Stimulated activated CD8-positive, alpha-beta memory T cell treated with anti-CD3 and anti-CD28 coated beads, Interleukin-7, amount 100 ng/mL, for 48 hours (primary cell): ENCODE data around the gene TMEM143.

Experiments used
- DNase-seq, 2 donors: peaks; one replicate each; pipeline ENCODE4 v3.0.0-alpha.2; 2020; ENCODE audit warnings: low read depth in 1 of 2; ENCODE audit errors: extremely low read depth in 1 of 2

TMEM143 gene

DNA sequence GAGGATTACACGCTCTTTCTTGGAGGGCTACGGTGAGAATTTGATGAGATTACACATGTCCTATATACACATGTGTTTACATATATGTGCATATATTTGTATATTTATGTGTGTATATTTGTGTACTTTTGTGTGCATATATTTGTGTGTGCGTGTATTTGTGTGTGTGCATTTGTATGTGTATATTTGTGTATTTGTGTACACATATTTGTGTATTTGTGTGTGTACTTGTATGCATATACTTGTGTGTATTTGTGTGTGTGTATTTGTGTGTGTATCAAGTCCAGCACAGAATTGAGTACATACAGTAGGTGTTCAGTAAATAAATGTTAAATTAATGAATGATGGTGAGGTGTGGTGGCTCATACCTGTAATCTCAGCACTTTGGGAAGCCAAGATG, 1.8 kb downstream of the TMEM143 start:
- no peak for DNase-seq

DNA sequence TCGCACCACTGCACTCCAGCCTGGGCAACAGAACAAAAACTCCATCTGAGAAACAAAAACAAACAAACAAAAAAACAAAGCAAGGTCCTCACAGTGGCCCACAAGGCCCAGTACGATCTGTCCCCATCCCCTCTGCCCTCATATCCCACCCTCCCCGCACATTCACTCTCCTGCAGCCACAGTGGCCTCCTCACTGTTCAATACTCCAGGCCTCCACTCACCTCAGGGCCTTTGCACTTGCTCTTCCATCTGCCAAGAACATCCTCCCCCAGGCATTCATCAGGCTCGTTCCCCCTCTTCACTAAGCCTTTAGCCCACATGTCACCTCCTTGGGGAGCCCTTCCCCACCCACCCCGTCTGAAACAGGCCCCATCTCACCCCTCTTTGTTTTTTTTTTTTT, 4.6 kb downstream of the TMEM143 start:
- DNase-seq: no peak

DNA sequence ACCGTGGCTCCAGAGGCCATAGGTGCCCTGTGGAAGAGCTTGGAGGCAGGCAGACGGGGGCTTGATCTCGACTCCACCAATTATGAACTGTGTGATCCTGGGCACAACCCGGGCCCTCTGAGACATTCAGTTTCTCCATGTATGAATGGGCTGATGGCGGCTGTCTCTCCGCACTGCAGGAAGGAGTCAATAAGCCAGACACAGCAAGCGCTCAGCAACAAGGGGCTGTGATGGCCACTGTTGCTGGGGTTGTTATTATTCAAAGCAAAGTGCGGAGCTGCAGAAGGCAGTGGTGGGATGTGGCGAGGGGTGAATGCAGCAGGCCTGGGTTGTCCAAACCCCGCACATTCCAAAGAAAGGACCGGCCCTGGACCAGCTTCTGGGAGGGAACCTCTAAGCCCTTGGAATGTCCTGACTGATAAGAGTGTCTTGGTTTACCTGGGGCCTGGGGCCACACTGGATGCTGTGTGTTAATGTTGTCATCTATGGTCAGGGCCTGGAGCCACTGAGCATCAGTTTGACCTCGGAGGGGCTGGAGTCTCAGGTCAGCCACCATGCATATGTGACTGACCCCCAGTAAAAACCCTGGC, 8.3 kb downstream of the TMEM143 start:
- DNase-seq: no peak

DNA sequence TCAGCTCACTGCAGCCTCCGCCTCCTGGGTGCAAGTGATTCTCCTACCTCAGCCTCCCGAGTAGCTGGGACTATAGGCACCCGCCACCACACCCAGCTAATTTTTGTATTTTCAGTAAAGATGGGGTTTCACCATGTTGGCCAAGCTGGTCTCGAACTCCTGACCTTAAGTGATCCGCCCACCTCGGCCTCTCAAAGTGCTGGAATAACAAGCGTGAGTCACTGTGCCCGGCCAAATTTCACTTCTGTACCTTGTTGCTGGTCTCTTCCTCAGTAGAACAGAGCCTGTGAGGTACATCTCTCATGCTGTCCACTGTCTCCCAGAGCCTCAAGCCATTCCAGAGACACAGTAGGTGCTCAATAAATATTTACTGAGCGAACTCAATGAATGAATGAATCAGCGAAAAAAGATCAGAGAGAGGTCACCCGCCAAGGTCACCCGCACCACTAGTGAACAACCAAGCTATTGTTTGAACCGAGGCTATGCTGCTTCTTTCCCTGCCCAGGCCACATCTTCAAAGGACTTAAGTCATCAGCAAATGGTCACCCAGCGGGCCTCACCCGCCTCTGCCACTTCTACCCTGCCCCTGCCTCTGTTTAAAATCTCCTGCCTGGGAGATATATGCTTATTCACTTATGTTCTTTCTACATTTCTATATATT, 9.3 kb downstream of the TMEM143 start:
- no peak for DNase-seq

DNA sequence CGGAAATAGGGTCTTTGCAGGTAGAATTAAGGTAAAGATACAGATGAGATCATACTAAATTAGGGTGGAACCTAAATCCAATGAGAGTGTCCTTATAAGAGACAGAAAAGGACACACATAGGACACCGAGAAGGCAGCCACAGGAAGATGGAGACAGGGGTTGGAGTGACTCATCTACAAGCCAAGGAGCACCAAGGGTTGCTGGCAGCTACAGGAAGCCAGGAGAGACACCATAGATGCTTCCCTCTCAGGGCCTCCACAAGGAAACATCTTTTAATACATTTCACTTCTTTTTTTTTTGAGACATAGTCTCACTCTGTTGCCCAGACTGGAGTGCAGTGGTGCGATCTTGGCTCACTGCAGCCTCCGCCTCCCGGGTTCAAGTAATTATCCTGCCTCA, 10.1 kb downstream of the TMEM143 start:
- no peak for DNase-seq

DNA sequence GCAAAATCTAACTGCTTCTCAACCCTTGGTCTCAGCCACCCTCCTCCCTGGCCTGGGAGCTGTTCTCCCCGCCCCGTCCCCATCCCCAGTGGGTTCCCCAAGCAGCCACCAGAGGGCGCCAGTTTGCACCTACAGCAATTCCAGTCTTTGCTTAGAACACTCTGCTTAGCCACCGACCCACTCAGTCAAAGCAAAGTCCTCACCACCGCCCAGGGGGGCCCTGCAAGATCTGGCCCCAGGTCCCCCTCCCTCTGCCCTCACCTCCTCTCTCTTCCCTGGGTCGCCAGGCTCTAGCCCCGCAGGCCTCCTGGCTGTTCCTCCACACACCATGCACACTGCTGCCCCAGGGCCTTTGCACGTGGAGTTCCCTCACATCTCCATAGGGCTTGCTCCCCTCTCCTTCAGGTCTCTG, 12.4 kb downstream of the TMEM143 start:
- peak; percentile 50 to 69 for DNase-seq

DNA sequence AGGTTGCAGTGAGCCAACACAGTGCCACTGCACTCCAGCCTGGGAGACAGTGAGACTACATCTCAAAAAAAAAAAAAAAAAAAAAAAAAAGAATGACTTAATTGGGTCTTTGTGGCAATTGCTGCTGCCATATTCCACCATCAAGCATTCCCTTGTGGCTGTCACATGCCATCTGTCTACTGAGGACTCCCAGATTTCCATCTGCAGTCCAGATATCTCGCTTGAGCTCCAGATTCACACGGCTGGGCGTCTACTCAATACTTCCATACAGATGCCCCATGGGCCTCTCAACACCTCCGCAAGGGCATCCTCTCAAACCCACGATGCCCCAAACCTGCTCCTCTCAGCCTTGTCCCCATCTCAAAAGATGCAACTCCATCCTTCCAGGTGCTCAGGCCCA, 12.9 kb downstream of the TMEM143 start:
- DNase-seq: no peak

DNA sequence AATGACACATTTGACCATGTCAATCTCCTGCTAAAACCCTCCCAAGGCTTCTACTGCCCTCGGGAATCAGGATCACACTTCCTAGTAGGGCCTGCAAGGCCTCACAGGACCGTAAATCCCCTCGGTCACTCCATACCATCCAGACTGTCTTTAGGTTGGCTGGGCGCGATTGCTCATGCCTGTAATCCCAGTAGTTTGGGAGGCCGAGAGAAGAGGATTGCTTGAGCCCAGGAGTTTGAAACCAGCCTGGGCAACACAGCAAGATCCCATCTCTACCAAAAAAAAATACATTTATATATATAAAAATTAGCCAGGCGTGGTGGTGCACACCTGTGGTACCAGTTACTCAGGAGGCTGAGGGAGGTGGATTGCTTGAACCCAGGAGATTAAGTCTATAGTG, 15.0 kb downstream of the TMEM143 start:
- DNase-seq: no peak

DNA sequence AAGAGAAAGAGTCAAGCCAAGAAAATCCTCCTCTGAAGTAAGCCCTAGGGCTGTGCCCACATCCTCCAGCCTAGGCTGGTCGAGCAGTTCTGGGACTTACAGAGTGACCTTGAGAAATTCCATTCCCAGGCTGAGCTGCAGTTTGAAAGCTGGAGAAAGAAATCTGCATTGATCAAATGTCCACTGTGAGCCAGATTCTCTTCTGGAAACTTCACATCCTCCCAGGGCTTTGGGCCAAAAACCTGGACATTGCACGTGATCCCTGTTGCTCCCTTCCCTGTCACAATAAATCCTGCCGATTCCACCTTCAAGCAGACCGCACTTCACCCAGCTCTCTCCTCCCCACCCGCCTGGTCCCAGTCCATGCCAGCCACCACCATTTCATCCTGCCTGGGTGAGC, 15.7 kb downstream of the TMEM143 start:
- DNase-seq: no peak

DNA sequence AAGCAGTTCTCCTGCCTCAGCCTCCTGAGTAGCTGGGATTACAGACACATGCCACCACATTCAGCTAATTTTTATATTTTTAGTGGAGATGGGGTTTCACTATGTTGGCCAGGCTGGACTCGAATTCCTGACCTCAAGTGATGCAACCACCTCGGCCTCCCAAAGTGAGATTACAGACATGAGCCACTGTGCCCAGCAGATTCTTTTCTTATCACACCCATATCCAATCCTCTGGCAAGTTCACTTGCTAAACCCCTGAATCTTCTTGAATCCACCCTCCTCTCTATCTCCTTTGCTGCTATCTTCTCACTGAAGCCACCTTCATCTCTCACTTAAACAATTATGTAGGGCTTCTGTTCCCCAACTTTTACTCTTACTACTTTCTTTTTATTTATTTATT, 17.5 kb downstream of the TMEM143 start:
- no peak for DNase-seq

DNA sequence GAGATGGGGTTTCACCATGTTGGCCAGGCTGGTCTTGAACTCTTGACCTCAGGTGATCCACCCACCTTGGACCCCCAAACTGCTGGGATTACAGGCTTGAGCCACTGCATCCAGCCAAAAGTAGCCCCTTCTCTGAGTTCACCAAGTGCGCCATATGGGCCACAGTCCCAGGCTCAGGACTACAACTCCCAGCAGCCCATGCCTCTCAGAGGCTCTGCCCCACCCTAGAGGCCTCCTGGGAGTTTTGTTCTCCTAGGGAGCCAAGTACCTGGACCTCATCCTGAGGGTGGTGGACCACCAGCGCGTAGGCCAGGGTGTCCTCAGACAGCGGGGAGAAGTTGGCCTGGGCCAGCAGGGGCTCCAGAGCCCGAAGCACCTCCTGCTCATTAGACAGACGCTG, 18.8 kb downstream of the TMEM143 start:
- DNase-seq: no peak

DNA sequence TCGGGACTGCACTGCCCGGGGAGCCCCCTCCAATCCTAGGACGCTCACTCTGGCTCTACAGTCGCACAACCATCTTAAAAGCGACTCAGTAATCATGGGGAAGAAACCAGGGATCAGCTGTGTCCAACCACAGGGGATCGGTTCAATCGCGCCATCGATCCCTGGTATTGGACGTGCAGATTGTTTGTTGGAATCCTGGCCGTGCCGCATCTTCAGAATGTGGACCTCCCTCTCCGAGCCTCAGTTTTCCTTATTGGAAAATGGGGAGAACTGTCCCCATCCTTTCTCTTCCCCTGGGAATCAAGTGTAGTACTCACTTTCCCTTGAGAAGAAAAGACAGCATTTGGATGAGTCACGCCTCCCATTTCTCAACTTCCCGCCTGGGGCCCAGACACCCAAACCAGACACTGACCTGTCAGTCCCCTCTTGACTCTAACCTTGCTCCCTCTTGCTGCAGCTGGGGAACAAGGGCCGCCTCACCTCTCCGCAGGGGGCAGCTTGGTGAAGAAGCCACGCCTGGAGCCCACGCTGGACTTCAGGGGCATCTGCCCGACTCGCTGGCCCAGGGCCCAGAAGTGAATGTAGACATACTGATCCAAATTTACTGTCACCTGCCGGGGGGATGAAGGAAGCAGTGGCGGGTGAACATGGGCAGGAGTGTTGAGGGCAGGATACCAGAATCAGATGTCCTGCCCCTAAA, 20.7 kb downstream of the TMEM143 start:
- DNase-seq: no peak

DNA sequence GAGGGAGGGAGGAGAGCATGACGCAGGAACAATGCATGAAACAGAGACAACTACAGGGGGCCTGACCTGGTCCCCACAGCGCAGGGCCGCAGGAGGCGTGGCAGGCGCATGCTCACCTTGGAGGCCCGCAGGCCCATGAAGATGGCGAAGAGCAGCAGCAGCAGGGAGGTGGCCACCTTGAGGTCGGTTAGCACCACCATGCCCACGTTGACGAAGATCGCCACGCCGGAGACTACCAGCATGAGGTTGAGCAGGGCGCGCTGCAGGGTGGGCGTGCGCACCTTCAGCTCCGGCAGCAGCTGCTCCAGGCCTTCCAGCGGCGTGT, 21.4 kb downstream of the TMEM143 start:
- DNase-seq: no peak

DNA sequence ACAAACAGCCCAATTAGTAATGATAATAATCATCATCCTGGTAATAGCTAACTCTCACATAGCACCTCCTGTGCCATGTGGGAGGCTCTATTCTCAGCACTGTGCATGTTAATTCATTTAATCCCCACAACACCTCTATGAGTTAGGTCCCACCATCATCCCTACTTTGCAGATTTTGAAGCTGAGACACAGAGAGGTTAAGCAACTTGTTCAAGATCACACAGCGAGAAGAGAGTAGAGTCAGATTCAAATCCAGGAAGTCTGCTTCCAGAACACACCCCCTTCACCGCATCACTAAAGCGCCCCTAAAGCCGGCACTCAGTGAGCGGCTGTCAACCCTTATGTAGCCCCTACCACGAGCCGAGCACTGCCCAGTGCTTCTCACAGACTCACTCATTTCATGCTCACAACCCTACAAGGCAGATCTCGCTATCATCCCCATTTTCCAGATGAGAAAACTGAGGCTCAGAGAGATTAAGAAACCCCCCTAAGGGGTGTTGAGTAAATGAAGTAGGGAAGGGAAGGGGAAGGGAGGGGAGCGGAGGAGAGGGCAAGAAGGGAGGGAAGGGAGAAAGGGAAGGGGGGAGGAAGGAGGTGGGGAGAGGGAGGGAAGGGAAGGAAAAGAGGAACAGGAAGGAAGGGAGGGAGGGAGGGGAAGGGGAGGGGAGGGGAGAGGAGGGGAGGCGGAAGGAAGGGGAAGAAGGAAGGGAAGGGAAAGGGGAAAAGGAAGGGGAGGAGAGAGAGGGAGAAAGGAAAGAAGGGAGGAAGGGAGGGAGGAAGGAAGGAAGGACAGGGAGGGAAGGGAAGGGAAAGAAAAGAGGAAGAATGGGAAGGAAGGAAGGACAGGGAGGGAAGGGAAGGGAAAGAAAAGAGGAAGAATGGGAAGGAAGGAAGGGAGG, 22.0 kb downstream of the TMEM143 start:
- no peak for DNase-seq

DNA sequence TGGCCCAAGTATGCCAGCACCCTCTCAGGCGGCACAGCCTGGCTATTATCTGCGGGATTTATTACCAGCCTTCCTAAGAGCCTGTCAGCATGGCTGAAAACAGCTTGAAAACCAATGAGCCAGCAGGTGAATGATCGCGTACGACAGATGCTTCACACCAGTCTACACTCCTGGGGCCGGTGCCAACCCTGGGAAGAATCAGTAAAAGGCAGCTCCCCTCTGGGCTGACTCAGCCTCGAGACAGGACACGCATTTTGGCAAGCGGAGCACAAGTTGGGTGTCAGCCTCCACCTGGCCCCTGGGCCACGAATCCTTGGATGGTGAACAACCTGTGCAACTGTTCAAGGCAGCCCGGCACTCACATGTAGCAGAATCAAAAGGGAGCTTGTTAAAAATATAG, 22.7 kb downstream of the TMEM143 start:
- DNase-seq: no peak

DNA sequence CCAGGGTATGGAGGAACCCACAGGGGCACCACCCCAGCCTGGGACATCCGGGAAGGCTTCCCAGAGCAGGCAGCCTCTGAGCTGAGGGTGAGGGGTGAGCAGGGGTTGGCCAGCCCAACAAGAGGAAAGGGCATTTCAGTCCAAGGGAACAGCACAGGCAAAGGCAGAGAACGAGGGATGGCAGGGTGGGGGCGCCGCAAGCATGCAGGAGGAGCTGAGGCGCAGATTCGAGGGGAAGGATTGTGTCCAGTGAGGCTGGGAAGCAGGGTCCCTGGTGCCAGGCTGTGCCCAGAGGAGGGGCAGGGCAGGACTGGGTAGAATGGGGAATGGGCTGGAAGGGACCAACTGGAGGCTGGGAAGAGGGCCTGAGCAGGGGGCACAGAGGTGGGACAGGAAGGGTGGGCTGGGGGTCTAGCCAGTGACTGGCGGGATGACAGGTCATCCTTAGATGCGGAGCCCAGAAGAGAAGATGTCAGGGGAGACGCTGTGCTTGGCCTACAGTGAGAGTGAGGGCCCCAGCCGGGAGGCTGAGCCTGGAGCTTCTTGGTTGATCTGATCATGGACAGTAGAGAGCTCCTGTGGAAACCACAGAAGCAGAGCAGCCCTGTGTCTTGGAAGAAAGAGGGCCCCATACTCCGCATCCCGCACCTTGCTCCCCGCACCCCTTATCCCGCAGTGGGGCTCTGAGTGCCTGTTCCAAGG, 24.8 kb downstream of the TMEM143 start:
- DNase-seq: no peak

DNA sequence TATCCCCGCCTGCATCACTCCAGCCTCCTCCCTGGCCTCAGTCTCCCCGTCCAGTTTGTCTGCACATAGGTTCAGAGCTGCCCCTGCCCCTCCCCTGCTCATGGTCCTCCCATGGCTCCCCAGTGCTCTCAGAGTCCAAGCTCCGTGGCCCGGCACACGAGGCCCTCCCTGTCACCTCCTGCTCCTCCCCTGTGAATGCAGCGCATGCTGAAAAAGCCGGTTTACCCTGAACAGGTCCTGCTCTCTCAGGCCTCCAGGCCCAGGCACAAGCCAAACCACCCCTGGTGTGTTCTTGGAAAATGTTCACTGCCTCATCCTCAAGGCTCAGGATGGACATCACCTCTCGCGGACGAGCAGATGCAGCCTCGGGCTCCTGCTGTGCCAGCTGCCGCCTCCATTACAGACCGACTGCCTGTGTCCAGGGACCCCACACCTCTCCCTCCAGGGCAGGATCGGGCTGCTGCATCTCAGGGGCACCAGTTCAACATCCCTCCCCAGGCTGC, 25.4 kb downstream of the TMEM143 start:
- DNase-seq: no peak

DNA sequence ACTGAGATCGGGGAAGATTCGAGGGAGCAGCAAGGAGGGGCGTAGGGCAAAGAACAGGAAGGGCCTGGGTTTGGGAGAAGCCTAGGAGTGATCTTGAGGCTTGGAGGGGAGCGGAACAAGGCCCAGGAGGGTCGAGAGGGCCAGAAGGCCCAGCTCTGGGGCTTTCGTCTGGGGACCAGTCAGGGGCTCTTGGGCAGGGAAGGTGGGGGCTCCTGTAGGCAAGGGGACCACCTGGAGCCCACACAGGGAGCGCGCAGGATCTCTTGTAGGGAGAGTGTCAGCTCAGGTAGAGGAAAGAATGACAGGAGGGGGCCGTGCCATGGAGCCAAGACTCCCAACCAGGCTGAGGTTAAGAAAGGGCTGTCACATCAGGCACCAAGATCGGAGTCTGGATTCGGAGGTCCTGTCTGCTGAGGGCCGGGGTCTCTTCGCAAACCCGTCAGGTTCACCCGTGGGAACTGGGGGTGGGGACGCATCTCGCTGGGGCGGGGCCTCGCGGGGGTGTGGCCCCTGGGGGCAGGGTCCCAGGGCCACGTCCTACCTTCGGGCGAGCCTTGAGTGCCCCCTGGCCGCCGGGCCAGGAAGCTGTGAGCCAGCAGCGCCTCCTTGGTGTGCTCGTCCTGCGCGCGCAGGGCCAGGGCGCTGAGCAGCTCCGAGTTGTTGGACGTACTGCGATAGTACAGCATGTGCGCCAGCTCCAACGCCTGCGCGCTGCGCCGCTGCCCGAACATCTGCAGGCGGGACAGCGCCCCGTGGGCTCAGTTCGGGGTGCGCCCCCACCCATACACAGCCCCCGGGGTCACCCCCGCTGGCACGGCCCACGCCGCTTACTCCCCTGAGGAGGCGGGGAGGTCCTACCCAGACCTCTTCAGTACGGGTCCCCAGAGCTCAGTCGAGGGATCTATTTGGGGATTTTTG, 30.0 kb downstream of the TMEM143 start:
- DNase-seq: peak; percentile 81 to 87

DNA sequence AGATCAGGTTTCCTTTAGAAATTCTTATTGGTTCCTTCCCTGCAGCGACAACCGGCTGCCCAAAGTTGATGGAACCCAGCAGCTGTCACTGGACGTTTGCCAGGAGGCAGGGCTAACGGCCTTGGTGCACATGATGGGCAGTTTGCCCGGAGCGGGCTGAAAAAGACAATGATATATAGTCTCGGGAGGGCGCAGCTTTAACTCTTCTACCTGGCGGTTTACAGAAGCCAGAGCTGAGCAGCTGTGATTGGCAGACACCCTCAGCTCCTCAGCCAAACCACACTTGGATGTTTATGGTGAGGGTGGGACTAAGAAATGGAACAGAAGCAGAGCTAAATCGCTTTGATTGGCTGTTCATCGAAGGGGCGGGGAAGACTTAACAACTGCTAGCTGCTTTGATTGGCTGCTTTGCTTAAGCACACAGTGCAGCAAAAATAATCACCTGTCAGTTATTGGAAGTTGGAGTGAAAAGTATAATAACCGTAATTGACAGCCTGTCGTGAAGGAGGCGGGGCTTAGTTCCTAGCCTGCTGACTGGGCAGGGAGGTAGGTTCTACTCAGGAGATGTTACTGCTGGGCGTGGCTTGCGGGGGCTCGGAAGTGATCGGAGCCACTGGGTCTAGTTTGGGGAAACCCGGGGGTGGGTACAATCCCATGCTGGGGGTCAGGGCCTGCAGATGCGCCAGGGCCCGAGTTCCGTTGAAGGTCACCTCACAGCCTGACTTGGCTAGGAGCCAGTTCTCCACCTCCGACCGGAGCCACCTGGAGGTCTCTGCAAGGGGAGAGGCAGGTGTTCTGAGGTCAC, 30.9 kb downstream of the TMEM143 start:
- DNase-seq: peak; percentile 70 to 96
